Effector memory CD4-positive, alpha-beta T cell (primary cell): Measurements from ENCODE around the gene ALG1L2.
"Not testable (repeated sequence)": the region's sequence is repeated elsewhere in the genome, so short reads cannot be mapped to it uniquely, and the experiment has no call there.

Experiments used
- DNase-seq, 3 donors: peaks; one replicate each; pipeline ENCODE4 v3.0.0-alpha.2; 2020
- H3K27ac ChIP-seq: 2 replicates; pipeline ENCODE4 v1.7.0; 2013; ENCODE audit warnings: mild to moderate bottlenecking, low read length, moderate library complexity; ENCODE audit not compliant: insufficient read depth, poor library complexity, severe bottlenecking
- H3K27me3 ChIP-seq: replicated peaks from 2 replicates; pipeline ENCODE4 v1.7.0; 2013; ENCODE audit warnings: mild to moderate bottlenecking, low read length; ENCODE audit not compliant: insufficient read depth, control insufficient read depth, poor library complexity, severe bottlenecking
- H3K36me3 ChIP-seq: 2 replicates; pipeline ENCODE4 v1.7.0; 2013; ENCODE audit warnings: mild to moderate bottlenecking, low read length, moderate library complexity; ENCODE audit not compliant: control insufficient read depth, insufficient read depth
- H3K4me1 ChIP-seq: 2 replicates; pipeline ENCODE4 v1.7.0; 2013; ENCODE audit warnings: low read length, mild to moderate bottlenecking; ENCODE audit not compliant: control insufficient read depth, insufficient read depth, poor library complexity, severe bottlenecking
- H3K4me3 ChIP-seq: 2 replicates; pipeline ENCODE4 v1.7.0; 2013; ENCODE audit warnings: low read length, low read depth, mild to moderate bottlenecking; ENCODE audit not compliant: insufficient read depth, poor library complexity, severe bottlenecking
- H3K9me3 ChIP-seq: 2 replicates; pipeline ENCODE4 v1.7.0; 2013; ENCODE audit warnings: mild to moderate bottlenecking, low read length, moderate library complexity; ENCODE audit not compliant: control insufficient read depth

Gene ALG1L2

GRCh38 chr3:130120291-130120690, 38.7 kb downstream of the ALG1L2 start:
- not testable (repeated sequence) for DNase-seq, H3K36me3 ChIP-seq, H3K27ac ChIP-seq, H3K4me1 ChIP-seq, H3K4me3 ChIP-seq, H3K9me3 ChIP-seq, H3K27me3 ChIP-seq

- H3K27me3 ChIP-seq, H3K4me1 ChIP-seq, DNase-seq, H3K9me3 ChIP-seq, H3K36me3 ChIP-seq, H3K27ac ChIP-seq, H3K4me3 ChIP-seq: not testable (repeated sequence)
These were observed 41.5 kb downstream of the ALG1L2 start for GRCh38 chr3:130122891-130123775.

GRCh38 chr3:130125406-130125805, 43.8 kb downstream of the ALG1L2 start:
- not testable (repeated sequence) for DNase-seq, H3K4me3 ChIP-seq, H3K9me3 ChIP-seq, H3K36me3 ChIP-seq, H3K4me1 ChIP-seq, H3K27me3 ChIP-seq, H3K27ac ChIP-seq

- not testable (repeated sequence) for DNase-seq, H3K4me1 ChIP-seq, H3K4me3 ChIP-seq, H3K9me3 ChIP-seq, H3K27me3 ChIP-seq, H3K36me3 ChIP-seq, H3K27ac ChIP-seq
These were observed 54.7 kb downstream of the ALG1L2 start for GRCh38 chr3:130136337-130136736.

- not testable (repeated sequence) for H3K4me1 ChIP-seq, H3K36me3 ChIP-seq, H3K27ac ChIP-seq, H3K9me3 ChIP-seq, DNase-seq, H3K4me3 ChIP-seq, H3K27me3 ChIP-seq
These were observed 56.1 kb downstream of the ALG1L2 start for GRCh38 chr3:130137685-130138084.

- H3K4me3 ChIP-seq, H3K27me3 ChIP-seq, H3K36me3 ChIP-seq, H3K27ac ChIP-seq, H3K4me1 ChIP-seq, DNase-seq, H3K9me3 ChIP-seq: not testable (repeated sequence)
These were observed 57.4 kb downstream of the ALG1L2 start for GRCh38 chr3:130138992-130139391.

- not testable (repeated sequence) for DNase-seq, H3K4me1 ChIP-seq, H3K27me3 ChIP-seq, H3K36me3 ChIP-seq, H3K4me3 ChIP-seq, H3K27ac ChIP-seq, H3K9me3 ChIP-seq
These were observed 59.1 kb downstream of the ALG1L2 start for GRCh38 chr3:130140756-130141155.

GRCh38 chr3:130143648-130144327, 62.2 kb downstream of the ALG1L2 start:
- H3K4me3 ChIP-seq, DNase-seq, H3K9me3 ChIP-seq, H3K36me3 ChIP-seq, H3K27me3 ChIP-seq, H3K4me1 ChIP-seq, H3K27ac ChIP-seq: not testable (repeated sequence)

- H3K36me3 ChIP-seq, H3K4me3 ChIP-seq, H3K9me3 ChIP-seq, H3K4me1 ChIP-seq, H3K27me3 ChIP-seq, H3K27ac ChIP-seq, DNase-seq: not testable (repeated sequence)
These were observed 62.7 kb downstream of the ALG1L2 start for GRCh38 chr3:130144328-130144650.

GRCh38 chr3:130145456-130145855, 63.8 kb downstream of the ALG1L2 start:
- not testable (repeated sequence) for H3K36me3 ChIP-seq, H3K27ac ChIP-seq, H3K4me3 ChIP-seq, H3K27me3 ChIP-seq, H3K4me1 ChIP-seq, H3K9me3 ChIP-seq, DNase-seq
